ENCODE results near the gene REC8. TPM values are rescaled to one million over a fixed set of nuclear protein-coding genes. Genes with fewer than 3 reads are reported as not detected.

REC8 gene
- total RNA-seq, 1 donor from 2014 or later, result 18.4 TPM

DNA sequence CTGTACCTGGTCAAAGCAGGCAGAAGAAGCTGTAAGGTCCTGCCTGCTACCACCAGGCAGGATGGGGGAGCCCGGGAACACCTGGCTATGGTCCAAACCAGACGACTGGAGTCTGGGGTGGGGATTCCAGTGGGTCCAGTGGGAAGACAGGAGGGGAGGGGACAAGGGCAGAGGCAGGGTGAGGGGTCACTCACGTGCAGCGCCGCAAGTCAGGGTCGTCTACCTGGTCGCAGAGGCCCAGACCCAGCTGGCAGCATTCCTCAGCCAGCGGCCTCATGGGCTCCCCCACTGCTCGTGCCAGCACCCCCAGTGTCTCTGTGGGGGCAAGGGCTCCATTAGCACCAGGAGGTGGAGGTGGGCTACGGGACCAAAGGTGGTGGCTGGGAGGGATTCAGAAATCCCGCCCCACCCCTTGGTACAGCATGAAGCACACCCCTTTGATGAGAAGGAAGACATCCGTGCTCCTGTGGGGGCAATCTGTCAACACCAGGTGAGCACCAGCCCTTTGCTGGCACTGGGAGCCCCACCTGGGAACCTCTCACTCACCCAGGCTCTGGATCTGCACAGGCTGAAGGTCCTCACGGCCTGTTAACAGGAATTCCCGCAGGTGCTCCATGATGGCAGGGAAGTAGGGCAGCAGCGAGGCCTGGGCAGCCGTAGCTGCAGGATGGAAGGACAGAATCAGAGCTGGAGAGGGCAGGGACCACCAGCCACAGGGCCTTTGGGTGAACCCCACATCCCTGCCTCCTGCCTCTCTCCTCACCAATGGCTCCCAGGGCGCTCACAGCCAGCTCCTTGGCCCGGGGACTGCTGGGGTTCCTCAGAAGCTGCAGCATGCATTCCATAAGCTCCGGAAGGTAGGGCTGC, 12.5 kb downstream of the REC8 start:
- Histone ChIP-seq H3K27ac (no peak overlapping the region), H3K27me3 (ENCODE audit: low read depth) (no peaks in the 10 kb centered on the region), H3K9me3 (no peaks in the 10 kb centered on the region), H3K4me3 (no peak overlapping the region), H3K4me1 (peaks cover 20% of the 10 kb centered on the region), H3K36me3 (peaks cover 75% of the 10 kb centered on the region)
- intact Hi-C loops (cut with DNase I), result no loop called here
- DNase-seq (no peak), ATAC-seq (no peak)
- TF ChIP-seq, protein P1, sequence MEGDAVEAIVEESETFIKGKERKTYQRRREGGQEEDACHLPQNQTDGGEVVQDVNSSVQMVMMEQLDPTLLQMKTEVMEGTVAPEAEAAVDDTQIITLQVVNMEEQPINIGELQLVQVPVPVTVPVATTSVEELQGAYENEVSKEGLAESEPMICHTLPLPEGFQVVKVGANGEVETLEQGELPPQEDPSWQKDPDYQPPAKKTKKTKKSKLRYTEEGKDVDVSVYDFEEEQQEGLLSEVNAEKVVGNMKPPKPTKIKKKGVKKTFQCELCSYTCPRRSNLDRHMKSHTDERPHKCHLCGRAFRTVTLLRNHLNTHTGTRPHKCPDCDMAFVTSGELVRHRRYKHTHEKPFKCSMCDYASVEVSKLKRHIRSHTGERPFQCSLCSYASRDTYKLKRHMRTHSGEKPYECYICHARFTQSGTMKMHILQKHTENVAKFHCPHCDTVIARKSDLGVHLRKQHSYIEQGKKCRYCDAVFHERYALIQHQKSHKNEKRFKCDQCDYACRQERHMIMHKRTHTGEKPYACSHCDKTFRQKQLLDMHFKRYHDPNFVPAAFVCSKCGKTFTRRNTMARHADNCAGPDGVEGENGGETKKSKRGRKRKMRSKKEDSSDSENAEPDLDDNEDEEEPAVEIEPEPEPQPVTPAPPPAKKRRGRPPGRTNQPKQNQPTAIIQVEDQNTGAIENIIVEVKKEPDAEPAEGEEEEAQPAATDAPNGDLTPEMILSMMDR (IDR thresholded peaks at IDR 0.05), result no peak

GRCh38 chr14:24185026-24185425, 13.1 kb downstream of the REC8 start:
- Histone ChIP-seq H3K4me3 (no peak overlapping the region), H3K4me1 (peaks cover 20% of the 10 kb centered on the region), H3K9me3 (no peaks in the 10 kb centered on the region), H3K36me3 (peaks cover 72% of the 10 kb centered on the region), H3K27me3 (ENCODE audit: low read depth) (no peaks in the 10 kb centered on the region), H3K27ac (no peak overlapping the region)
- TF ChIP-seq, protein P1 (IDR thresholded peaks at IDR 0.05), result no peak
- DNase-seq (no peak), ATAC-seq (no peak)
- intact Hi-C loops (cut with DNase I), result no loop called here

DNA sequence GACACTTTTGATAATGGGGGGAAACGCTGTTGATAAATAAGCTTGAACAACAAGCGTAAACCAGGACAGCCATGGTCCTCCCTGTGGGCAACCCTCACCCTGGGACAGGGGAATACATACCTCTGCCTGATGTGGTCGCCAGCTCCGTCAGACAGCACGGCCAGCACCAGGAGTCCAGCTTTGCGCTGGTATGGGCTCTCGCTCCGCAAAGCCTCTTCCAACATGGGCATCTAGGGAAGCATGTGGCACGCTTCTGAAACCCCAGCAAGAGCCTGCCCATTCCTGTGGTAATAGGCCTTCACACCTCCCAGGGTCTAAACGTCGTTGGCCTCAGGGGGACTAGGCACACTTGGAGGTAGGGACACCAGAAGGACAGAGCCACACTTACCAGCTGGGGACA, 13.9 kb downstream of the REC8 start:
- TF ChIP-seq, protein P1 (IDR thresholded peaks at IDR 0.05), result no peak
- Histone ChIP-seq H3K27ac (no peak overlapping the region), H3K4me3 (no peak overlapping the region), H3K4me1 (peaks cover 20% of the 10 kb centered on the region), H3K27me3 (ENCODE audit: low read depth) (no peaks in the 10 kb centered on the region), H3K9me3 (no peaks in the 10 kb centered on the region), H3K36me3 (peaks cover 71% of the 10 kb centered on the region)
- ATAC-seq (no peak), DNase-seq (no peak)
- intact Hi-C loops (cut with DNase I), result no loop called here

GRCh38 chr14:24186831-24187538, 15.1 kb downstream of the REC8 start:
- DNase-seq (no peak), ATAC-seq (no peak)
- Histone ChIP-seq H3K4me3 (no peak overlapping the region), H3K36me3 (peaks cover 70% of the 10 kb centered on the region), H3K4me1 (peaks cover 20% of the 10 kb centered on the region), H3K27me3 (ENCODE audit: low read depth) (no peaks in the 10 kb centered on the region), H3K27ac (no peak overlapping the region), H3K9me3 (no peaks in the 10 kb centered on the region)
- intact Hi-C loops (cut with DNase I), result no loop called here
- TF ChIP-seq, protein P1 (IDR thresholded peaks at IDR 0.05), result no peak

DNA sequence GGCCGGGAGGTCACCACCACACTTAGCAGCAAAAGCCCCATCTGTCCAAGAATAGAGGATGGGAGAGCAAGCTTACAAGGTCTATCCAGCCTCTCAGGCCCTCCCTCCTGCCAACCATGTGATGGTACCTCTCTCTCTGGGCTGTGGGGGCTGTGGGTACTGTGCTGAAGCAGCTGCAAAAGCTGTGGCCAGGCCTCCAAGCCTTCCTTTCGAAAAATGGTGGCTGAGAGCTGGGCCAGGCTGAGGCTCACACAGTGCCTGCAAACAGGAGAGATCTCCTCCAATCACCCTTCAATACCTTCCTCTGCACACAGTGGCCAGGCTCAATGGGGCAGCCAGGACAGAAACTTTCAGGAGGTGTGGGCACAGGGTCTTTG, 15.6 kb downstream of the REC8 start:
- peaks cover 70% of the 10 kb centered on the region for H3K36me3 ChIP-seq
- H3K4me1 ChIP-seq, result peaks cover 20% of the 10 kb centered on the region
- peak overlapping the region; percentile 80 for H3K4me3 ChIP-seq
- H3K27ac ChIP-seq, result peak overlapping the region; percentile 70
- DNase-seq, result no peak
- TF ChIP-seq, protein P1 (IDR thresholded peaks at IDR 0.05), result no peak
- intact Hi-C loops (cut with DNase I), result no loop called here
- no peaks in the 10 kb centered on the region for H3K27me3 ChIP-seq (ENCODE audit: low read depth)
- ATAC-seq, result no peak
- no peaks in the 10 kb centered on the region for H3K9me3 ChIP-seq
